ENCODE measurements around the gene RBM47.
"Not testable (repeated sequence)": the region's sequence is repeated elsewhere in the genome, so short reads cannot be mapped to it uniquely, and the experiment has no call there.

The RBM47 gene

GRCh38 chr4:40559585-40560465, 69.8 kb downstream of the RBM47 start:
- no peak for DNase-seq

- no peak for DNase-seq
Measured at GRCh38 chr4:40557736-40558135, 71.9 kb downstream of the RBM47 start.

GRCh38 chr4:40555176-40555900, 74.3 kb downstream of the RBM47 start:
- DNase-seq: no peak

- DNase-seq: not testable (repeated sequence)
Measured at GRCh38 chr4:40554641-40555040, 75.0 kb downstream of the RBM47 start.

- DNase-seq: peak; percentile 89 to 90
Measured at GRCh38 chr4:40553995-40554394, 75.7 kb downstream of the RBM47 start.

- no peak for DNase-seq
Measured at GRCh38 chr4:40552536-40552935, 77.1 kb downstream of the RBM47 start.

DNA sequence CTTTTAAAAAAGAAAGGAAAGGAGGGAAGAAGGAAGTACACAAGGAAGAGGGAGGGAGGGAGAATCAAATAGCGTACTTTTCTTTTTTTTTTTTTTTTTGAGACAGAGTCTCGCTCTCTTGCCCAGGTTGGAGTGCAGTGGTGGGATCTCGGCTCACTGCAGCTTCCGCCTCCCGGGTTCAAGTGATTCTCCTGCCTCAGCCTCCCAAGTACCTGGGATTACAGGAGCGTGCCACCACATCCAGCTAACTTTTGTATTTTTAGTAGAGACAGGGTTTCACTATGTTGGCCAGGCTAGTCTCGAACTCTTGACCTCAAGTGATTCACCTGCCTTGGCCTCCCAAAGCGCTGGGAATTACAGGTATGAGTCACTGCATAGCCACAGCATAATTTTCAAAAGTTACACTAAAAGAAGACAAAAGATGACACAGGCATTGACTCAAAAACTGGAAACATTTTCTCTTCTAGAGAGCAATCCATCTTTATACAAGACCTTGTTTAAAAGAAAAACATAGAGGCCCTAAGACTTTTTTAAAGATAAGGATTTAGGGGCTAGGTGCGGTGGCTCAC, 78.0 kb downstream of the RBM47 start:
- DNase-seq: not testable (repeated sequence)

DNA sequence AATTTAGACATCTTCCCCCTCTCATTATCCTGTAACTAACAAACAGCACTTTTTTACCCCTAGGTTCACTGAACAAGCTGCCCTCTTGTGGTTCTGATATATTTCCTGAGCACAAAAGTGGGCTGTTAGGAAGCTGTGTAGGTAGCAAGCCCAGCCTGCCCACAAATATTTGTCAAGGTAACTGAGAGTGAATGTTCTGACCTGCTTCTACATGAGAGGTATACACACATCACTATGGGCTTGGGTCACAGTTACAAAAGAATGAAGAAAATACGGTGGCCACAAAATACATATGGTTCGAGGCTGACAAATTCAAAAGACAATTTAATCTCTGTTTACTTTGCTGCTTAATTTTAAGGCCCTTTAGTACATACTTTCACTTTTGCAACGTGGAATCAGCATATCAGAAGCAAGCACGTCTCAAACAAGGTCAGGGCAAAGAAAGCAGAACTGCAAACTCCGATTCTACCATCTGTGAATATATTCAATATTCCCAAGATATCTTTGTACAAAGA, 78.7 kb downstream of the RBM47 start:
- DNase-seq: peak; percentile 35 to 67

DNA sequence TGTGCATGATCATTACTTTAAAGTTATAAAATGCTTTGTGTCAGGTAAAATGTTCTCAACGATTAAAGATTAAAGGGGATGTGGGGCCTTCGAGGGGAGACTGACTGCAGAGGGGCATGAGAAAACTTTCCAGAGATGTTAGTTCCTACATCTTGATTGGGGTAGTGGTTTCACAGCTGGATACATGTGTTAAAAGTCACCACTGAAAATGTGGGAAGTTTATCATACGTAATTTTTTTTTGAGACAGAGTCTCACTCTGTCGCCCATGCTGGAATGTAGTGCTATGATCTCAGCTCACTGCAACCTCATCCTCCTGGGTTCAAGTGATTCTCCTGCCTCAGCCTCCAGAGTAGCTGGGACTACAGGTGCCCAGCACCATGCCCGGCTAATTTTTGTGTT, 79.5 kb downstream of the RBM47 start:
- no peak for DNase-seq

DNA sequence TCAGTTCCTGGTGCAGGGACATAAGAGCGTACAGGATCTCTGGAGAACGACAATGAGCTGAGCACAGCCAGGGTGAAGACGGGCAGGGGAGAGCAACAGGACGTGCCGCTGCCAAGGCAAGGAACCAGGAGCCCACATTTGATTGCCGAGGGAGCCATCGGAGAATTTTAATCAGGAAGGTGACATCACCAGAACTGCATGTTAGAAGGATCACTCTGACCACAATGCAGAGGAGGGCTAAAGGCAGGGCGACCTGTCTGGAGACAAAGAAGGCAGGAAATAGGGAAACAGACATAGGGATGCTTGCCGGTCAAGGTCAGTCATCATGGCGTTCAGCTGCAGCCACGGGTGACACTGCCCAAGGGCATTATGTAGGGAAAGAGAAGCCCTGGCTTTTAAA, 81.4 kb downstream of the RBM47 start:
- no peak for DNase-seq

DNA sequence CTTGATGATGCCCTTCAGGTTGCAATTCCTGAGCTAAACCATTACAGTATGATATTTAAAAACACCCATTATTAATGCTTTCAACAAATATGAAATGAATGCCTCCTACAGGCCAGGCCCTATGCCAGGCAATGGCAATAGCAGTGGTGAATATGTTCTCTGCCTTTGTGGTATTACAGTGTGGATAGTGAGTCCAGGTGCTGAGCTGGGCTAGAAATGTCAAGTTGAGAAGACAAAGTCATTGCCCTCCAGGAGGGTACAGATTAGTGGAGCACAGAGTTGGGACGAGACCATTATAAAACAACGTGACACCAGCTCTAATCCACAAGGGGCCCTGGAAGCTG, 81.9 kb downstream of the RBM47 start:
- DNase-seq: no peak

GRCh38 chr4:40546969-40547788, 82.5 kb downstream of the RBM47 start:
- DNase-seq: peak; percentile 26 to 42

GRCh38 chr4:40546506-40546905, 83.2 kb downstream of the RBM47 start:
- DNase-seq: no peak

- DNase-seq: not testable (repeated sequence)
Measured at GRCh38 chr4:40545487-40545886, 84.2 kb downstream of the RBM47 start.

DNA sequence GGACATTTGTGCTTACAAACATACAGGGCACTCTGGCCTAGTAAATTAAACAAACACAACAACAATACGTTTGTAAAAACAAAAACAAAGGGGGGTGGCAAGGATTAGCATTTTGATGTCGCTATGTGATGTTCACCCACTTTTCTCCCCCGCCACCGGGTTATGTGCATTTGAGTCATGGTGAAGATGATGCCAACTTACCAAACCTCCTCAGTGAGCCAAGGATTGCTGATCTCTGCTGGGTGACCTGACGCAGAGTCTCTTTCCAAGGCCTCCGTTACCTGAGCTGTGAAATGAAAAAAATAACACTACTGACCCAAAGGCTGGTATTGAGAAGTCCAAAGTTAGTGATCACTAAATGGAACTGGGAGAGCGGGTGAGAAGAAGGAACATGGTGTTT, 85.4 kb downstream of the RBM47 start:
- no peak for DNase-seq

DNA sequence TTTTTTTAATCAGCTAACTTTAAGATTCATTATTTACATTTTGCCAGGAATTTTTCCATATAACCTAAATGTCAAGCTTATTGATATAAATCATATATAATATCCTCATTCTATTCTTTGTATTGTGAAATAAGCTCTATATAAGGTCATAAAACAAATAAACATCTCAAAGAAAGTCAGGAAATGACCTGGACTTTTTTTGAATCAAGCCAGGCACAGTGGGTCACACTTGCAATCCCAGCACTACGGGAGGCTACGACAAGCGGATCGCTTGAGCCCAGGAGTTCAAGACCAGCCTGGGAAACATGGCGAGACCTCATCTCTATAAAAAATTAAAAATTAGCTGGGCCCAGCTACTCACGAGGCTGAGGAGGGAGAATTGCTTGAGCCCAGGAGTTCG, 88.9 kb downstream of the RBM47 start:
- no peak for DNase-seq

- DNase-seq: no peak
Measured at GRCh38 chr4:40536032-40536431, 93.6 kb downstream of the RBM47 start.

GRCh38 chr4:40531636-40532023, 98.0 kb downstream of the RBM47 start:
- DNase-seq: no peak

DNA sequence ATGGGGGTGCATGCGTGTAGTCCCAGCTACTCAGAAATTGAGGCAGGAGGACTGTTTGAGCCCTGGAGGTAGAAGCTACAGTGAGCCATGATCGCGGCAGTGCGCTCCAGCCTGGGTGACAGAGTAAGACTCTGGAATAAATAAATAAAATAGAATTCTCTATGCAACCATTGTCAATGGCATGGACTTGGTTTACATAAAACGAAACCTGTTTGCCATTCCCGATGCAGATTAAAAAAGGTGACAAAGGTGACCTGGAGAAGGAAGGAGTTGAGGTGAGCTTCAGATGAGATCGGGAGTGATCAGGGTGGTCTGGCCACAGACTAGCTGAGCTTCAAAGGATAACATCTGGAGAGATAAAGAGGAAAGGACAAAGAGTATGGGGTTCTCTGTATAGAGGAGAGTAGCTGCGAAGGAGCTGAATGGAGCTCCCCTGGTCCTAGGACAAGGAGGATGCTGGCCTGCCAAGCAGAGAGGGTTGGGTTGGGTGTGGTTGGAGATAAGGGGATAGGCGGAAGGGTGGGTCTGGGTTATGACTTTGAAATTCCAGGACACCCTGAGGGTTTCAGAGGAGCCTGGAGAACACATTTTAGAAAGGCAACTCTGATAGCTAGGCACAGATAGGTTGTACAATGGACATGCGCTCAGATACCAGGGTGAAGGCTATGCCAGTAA, 98.6 kb downstream of the RBM47 start:
- DNase-seq: no peak

DNA sequence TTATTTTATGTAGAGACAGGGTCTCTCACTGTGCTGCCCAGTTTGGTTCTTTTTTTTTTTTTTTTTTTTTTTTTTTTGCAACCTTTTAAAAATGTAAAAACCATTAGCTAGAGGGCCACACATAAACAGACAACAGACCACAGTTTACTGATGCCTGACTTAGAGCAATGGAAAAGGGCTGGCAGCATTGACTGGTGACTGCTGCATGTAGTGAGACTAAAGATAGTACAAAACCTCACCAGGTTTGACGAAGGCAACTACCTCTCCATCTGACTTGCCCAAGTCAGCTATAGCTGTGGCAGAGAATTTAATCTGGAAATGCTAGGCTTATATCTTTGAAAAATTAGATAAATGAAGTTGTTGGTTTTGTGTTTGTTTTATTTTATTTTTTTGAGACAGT, 102.9 kb downstream of the RBM47 start:
- DNase-seq: no peak

- DNase-seq: no peak
Measured at GRCh38 chr4:40525752-40526598, 103.7 kb downstream of the RBM47 start.
